HG03521 (cell line): ENCODE data around the gene RPRD1A.
"Not testable (repeated sequence)": the region's sequence is repeated elsewhere in the genome, so short reads cannot be mapped to it uniquely, and the experiment has no call there.

Source experiments
- ATAC-seq: cut with Tn5 transposase; IDR thresholded peaks from one replicate; pipeline ENCODE4 v1.9.1; 2021; ENCODE audit warnings: mild to moderate bottlenecking, moderate library complexity; ENCODE audit not compliant: unreplicated experiment

The RPRD1A gene

GRCh38 chr18:36067055-36067957 lies at the start of gene RPRD1A:
Gene RPRD1A (minus strand): TSS chr18:36067559. CDS start chr18:36067404, 155 bp downstream.
- peak; percentile 91 for ATAC-seq

GRCh38 chr18:36116771-36117170 lies 49.4 kb upstream of the RPRD1A start:
- not testable (repeated sequence) for ATAC-seq

- no peak for ATAC-seq
Observed at GRCh38 chr18:36114738-36115137, 47.4 kb upstream of the RPRD1A start.

- ATAC-seq = no peak
Observed at GRCh38 chr18:36114251-36114650, 46.9 kb upstream of the RPRD1A start.

GRCh38 chr18:36112302-36112701 lies 44.9 kb upstream of the RPRD1A start:
- ATAC-seq = no peak

- ATAC-seq = no peak
Observed at GRCh38 chr18:36109737-36110136, 42.4 kb upstream of the RPRD1A start.

- no peak for ATAC-seq
Observed at GRCh38 chr18:36108601-36109000, 41.2 kb upstream of the RPRD1A start.

GRCh38 chr18:36108196-36108595 lies 40.8 kb upstream of the RPRD1A start:
- no peak for ATAC-seq

- no peak for ATAC-seq
Observed at GRCh38 chr18:36107477-36107876, 40.1 kb upstream of the RPRD1A start.

GRCh38 chr18:36104749-36105148 lies 37.4 kb upstream of the RPRD1A start:
- ATAC-seq = no peak

GRCh38 chr18:36101943-36102342 lies 34.6 kb upstream of the RPRD1A start:
- ATAC-seq = no peak

GRCh38 chr18:36099311-36099710 lies 32.0 kb upstream of the RPRD1A start:
- ATAC-seq = no peak

GRCh38 chr18:36096955-36097354 lies 29.6 kb upstream of the RPRD1A start:
- no peak for ATAC-seq

- ATAC-seq = no peak
Observed at GRCh38 chr18:36095936-36096519, 28.7 kb upstream of the RPRD1A start.

- no peak for ATAC-seq
Observed at GRCh38 chr18:36094431-36094830, 27.1 kb upstream of the RPRD1A start.

- not testable (repeated sequence) for ATAC-seq
Observed at GRCh38 chr18:36092116-36092515, 24.8 kb upstream of the RPRD1A start.

- no peak for ATAC-seq
Observed at GRCh38 chr18:36089001-36089400, 21.6 kb upstream of the RPRD1A start.

GRCh38 chr18:36088256-36088655 lies 20.9 kb upstream of the RPRD1A start:
- no peak for ATAC-seq

- ATAC-seq = no peak
Observed at GRCh38 chr18:36086186-36086585, 18.8 kb upstream of the RPRD1A start.

GRCh38 chr18:36085195-36085594 lies 17.8 kb upstream of the RPRD1A start:
- no peak for ATAC-seq

- ATAC-seq = no peak
Observed at GRCh38 chr18:36083729-36084128, 16.4 kb upstream of the RPRD1A start.

- not testable (repeated sequence) for ATAC-seq
Observed at GRCh38 chr18:36081118-36081517, 13.8 kb upstream of the RPRD1A start.
